Stimulated activated CD4-positive, alpha-beta T cell treated with anti-CD3 and anti-CD28 coated beads, Interleukin-1b, Interleukin-23, amount 100 ng/mL, for 48 hours (primary cell): ENCODE measurements around the gene TMEM129.
"Not testable (repeated sequence)": the region's sequence is repeated elsewhere in the genome, so short reads cannot be mapped to it uniquely, and the experiment has no call there.

Experiments used
- DNase-seq: peaks from one replicate; pipeline ENCODE4 v3.0.0-alpha.2; 2020

TMEM129 gene

GRCh38 chr4:1718095-1718850 is 2.9 kb downstream of the TMEM129 start:
- no peak for DNase-seq

GRCh38 chr4:1717129-1718094 is 3.7 kb downstream of the TMEM129 start:
- DNase-seq: no peak

GRCh38 chr4:1716065-1716945 is 4.8 kb downstream of the TMEM129 start:
- no peak for DNase-seq

- no peak for DNase-seq
Measured at GRCh38 chr4:1715002-1715758, 5.9 kb downstream of the TMEM129 start.

- no peak for DNase-seq
Measured at GRCh38 chr4:1714303-1715001, 6.7 kb downstream of the TMEM129 start.

GRCh38 chr4:1713003-1713851 is 7.9 kb downstream of the TMEM129 start:
- no peak for DNase-seq

GRCh38 chr4:1712216-1713002 is 8.7 kb downstream of the TMEM129 start, which contains the start of gene SLBP:
Gene SLBP (minus strand): TSS chr4:1712319. CDS start chr4:1712188, 131 bp downstream.
- DNase-seq: peak; percentile 99

GRCh38 chr4:1711571-1712215 is 9.4 kb downstream of the TMEM129 start:
- DNase-seq: peak; percentile 46

- DNase-seq: no peak
Measured at GRCh38 chr4:1711055-1711570, 10.0 kb downstream of the TMEM129 start.

- DNase-seq: no peak
Measured at GRCh38 chr4:1708581-1708980, 12.5 kb downstream of the TMEM129 start.

GRCh38 chr4:1706358-1706757 is 14.8 kb downstream of the TMEM129 start:
- no peak for DNase-seq

GRCh38 chr4:1705732-1706131 is 15.4 kb downstream of the TMEM129 start:
- no peak for DNase-seq

- no peak for DNase-seq
Measured at GRCh38 chr4:1703867-1704266, 17.3 kb downstream of the TMEM129 start.

- not testable (repeated sequence) for DNase-seq
Measured at GRCh38 chr4:1701671-1702070, 19.5 kb downstream of the TMEM129 start.

- DNase-seq: no peak
Measured at GRCh38 chr4:1695913-1696312, 25.2 kb downstream of the TMEM129 start.

- peak; percentile 72 for DNase-seq
Measured at GRCh38 chr4:1693131-1693896, 27.8 kb downstream of the TMEM129 start.

- no peak for DNase-seq
Measured at GRCh38 chr4:1691737-1692373, 29.3 kb downstream of the TMEM129 start.
